ENCODE measurements around the gene SPO11. TPM values are rescaled to one million over a fixed set of nuclear protein-coding genes. Genes with fewer than 3 reads are reported as not detected.

Gene SPO11
- total RNA-seq, 1 experiment from 2014 or later, result not detected

- Mint-ChIP-seq H3K27me3 (ENCODE audit: low read depth) (no peaks in the 10 kb centered on the region), H3K36me3 (ENCODE audit: insufficient read depth in 1 of 3, low read depth in 3 of 3) (peaks cover 38 to 68% (median 59%) of the 10 kb centered on the region in 3 experiments), H3K4me3 (no peak overlapping the region), H3K4me1 (peaks cover 10% of the 10 kb centered on the region in 2 experiments), H3K9me3 (no peaks in the 10 kb centered on the region), H3K27ac (no peak overlapping the region)
- Histone ChIP-seq H2BK20ac (ENCODE audit: low read depth, low read length, poor library complexity, severe bottlenecking) (no peak overlapping the region), H3K23ac (ENCODE audit: insufficient read length, low read depth, low read length) (no peak overlapping the region), H3K4ac (ENCODE audit: low read depth, low read length) (no peak overlapping the region), H3T11ph (ENCODE audit: low read length) (no peak overlapping the region), H3K27me3 (ENCODE audit: insufficient read depth, low read length) (no peaks in the 10 kb centered on the region), H3K9ac (ENCODE audit: extremely low read depth, insufficient read length, low read length) (no peak overlapping the region), H3K9me3 (ENCODE audit: control insufficient read depth, low read depth, low read length) (no peaks in the 10 kb centered on the region), H3K23me2 (ENCODE audit: insufficient read length, low read depth, low read length, poor library complexity, severe bottlenecking) (no peaks in the 10 kb centered on the region), H3K4me2 (ENCODE audit: insufficient read depth, insufficient read length, low read length) (no peak overlapping the region), H4K91ac (ENCODE audit: insufficient read length, low read depth, low read length) (no peak overlapping the region), H2BK12ac (ENCODE audit: insufficient read length, low read depth, low read length) (no peak overlapping the region), H4K8ac (replicated peaks; ENCODE audit: insufficient read length, low read depth, low read length) (no peak overlapping the region), H2BK5ac (ENCODE audit: insufficient read length, low read length) (no peak overlapping the region), H3K4me1 (ENCODE audit: insufficient read depth, low read length) (no peaks in the 10 kb centered on the region), H2AK5ac (ENCODE audit: insufficient read length, low read length) (no peak overlapping the region), H3K18ac (ENCODE audit: insufficient read length, low read depth, low read length) (no peak overlapping the region), H3K79me2 (ENCODE audit: insufficient read depth, low read length) (no peaks in the 10 kb centered on the region), H3K14ac (ENCODE audit: insufficient read depth, low read length) (no peak overlapping the region), H3K79me1 (ENCODE audit: insufficient read depth, low read depth, low read length, poor library complexity, severe bottlenecking) (no peaks in the 10 kb centered on the region), H2BK15ac (ENCODE audit: low read depth, low read length) (no peak overlapping the region), H4K20me1 (ENCODE audit: control insufficient read depth, insufficient read depth, insufficient read length) (no peaks in the 10 kb centered on the region), H4K5ac (ENCODE audit: insufficient read length, low read depth, low read length) (no peak overlapping the region), H3K56ac (ENCODE audit: insufficient read length, low read depth, low read length) (no peak overlapping the region), H2AFZ (ENCODE audit: low read length) (no peak overlapping the region), H2BK120ac (ENCODE audit: low read depth, low read length, poor library complexity, severe bottlenecking) (no peak overlapping the region), H3K27ac (ENCODE audit: insufficient read length, low read depth, low read length) (no peak overlapping the region)
- no CpG with 5 or more reads among the region's 16 CpGs for WGBS (ENCODE audit: extremely low coverage, insufficient read length, low lambda C conversion rate)
- DNase-seq, result no peak
- TF ChIP-seq CTCF (conservative IDR thresholded peaks at IDR 0.05), result no peak
Observed at GRCh38 chr20:57378107-57378506, 48.5 kb downstream of the SPO11 start.

All from H9 (cell line).